ENCODE measurements around the gene SLC1A2.

Gene SLC1A2

GRCh38 chr11:35243774-35244173 is 175.6 kb downstream of the SLC1A2 start:
- no peak for TF ChIP-seq CTCF (conservative IDR thresholded peaks at IDR 0.05; ENCODE audit: low read length)
- no peak for TF ChIP-seq EZH2phosphoT487 (IDR thresholded peaks at IDR 0.05; ENCODE audit: borderline replicate concordance)
- Histone ChIP-seq H2AFZ (ENCODE audit: low read length) (no peak overlapping the region), H3K27me3 (ENCODE audit: insufficient read depth, low read length, poor library complexity, severe bottlenecking) (no peaks in the 10 kb centered on the region), H3K36me3 (ENCODE audit: insufficient read depth, low read length) (no peaks in the 10 kb centered on the region), H3K9me3 (ENCODE audit: insufficient read depth, low read depth, low read length) (no peaks in the 10 kb centered on the region), H3K9me2 (replicated peaks; ENCODE audit: low read depth, low read length) (no peaks in the 10 kb centered on the region), H4K20me1 (ENCODE audit: insufficient read depth, low read length, poor library complexity, severe bottlenecking) (no peaks in the 10 kb centered on the region), H3F3A (ENCODE audit: low read depth) (no peaks in the 10 kb centered on the region; the same call in 1 of the 2 replicates), H3K4me3 (ENCODE audit: low read length, poor library complexity, severe bottlenecking) (no peak overlapping the region), H3K9ac (ENCODE audit: low read depth, low read length, poor library complexity, severe bottlenecking) (no peak overlapping the region), H3K4me1 (ENCODE audit: insufficient read depth, low read length, poor library complexity, severe bottlenecking) (peaks cover 12% of the 10 kb centered on the region), H3K79me2 (ENCODE audit: insufficient read depth, low read length) (no peaks in the 10 kb centered on the region), H3K4me2 (ENCODE audit: low read depth, low read length, poor library complexity, severe bottlenecking) (no peak overlapping the region)

- H3K4me3 ChIP-seq (ENCODE audit: low read length, poor library complexity, severe bottlenecking) = no peak overlapping the region
- H3K4me2 ChIP-seq (ENCODE audit: low read depth, low read length, poor library complexity, severe bottlenecking) = no peak overlapping the region
- no peaks in the 10 kb centered on the region for H3K36me3 ChIP-seq (ENCODE audit: insufficient read depth, low read length)
- H3K27me3 ChIP-seq (ENCODE audit: insufficient read depth, low read length, poor library complexity, severe bottlenecking) = no peaks in the 10 kb centered on the region
- no peaks in the 10 kb centered on the region for H3K9me3 ChIP-seq (ENCODE audit: insufficient read depth, low read depth, low read length)
- H4K20me1 ChIP-seq (ENCODE audit: insufficient read depth, low read length, poor library complexity, severe bottlenecking) = no peaks in the 10 kb centered on the region
- no peaks in the 10 kb centered on the region for H3K79me2 ChIP-seq (ENCODE audit: insufficient read depth, low read length)
- no peaks in the 10 kb centered on the region for H3F3A ChIP-seq (ENCODE audit: low read depth)
- no peaks in the 10 kb centered on the region for H3K9me2 ChIP-seq (replicated peaks; ENCODE audit: low read depth, low read length)
- peaks cover 7% of the 10 kb centered on the region for H3K4me1 ChIP-seq (ENCODE audit: insufficient read depth, low read length, poor library complexity, severe bottlenecking)
- H2AFZ ChIP-seq (ENCODE audit: low read length) = no peak overlapping the region
- no peak overlapping the region for H3K9ac ChIP-seq (ENCODE audit: low read depth, low read length, poor library complexity, severe bottlenecking)
- no peak for TF ChIP-seq CTCF (conservative IDR thresholded peaks at IDR 0.05; ENCODE audit: low read length)
- no peak for TF ChIP-seq EZH2phosphoT487 (IDR thresholded peaks at IDR 0.05; ENCODE audit: borderline replicate concordance)
Observed at GRCh38 chr11:35242412-35243242, 176.7 kb downstream of the SLC1A2 start.

- H3K79me2 ChIP-seq (ENCODE audit: insufficient read depth, low read length) = no peaks in the 10 kb centered on the region
- no peaks in the 10 kb centered on the region for H3K27me3 ChIP-seq (ENCODE audit: insufficient read depth, low read length, poor library complexity, severe bottlenecking)
- no peak overlapping the region for H3K9ac ChIP-seq (ENCODE audit: low read depth, low read length, poor library complexity, severe bottlenecking)
- H3K36me3 ChIP-seq (ENCODE audit: insufficient read depth, low read length) = no peaks in the 10 kb centered on the region
- no peak overlapping the region for H3K4me3 ChIP-seq (ENCODE audit: low read length, poor library complexity, severe bottlenecking)
- peaks cover 15% of the 10 kb centered on the region for H3K4me1 ChIP-seq (ENCODE audit: insufficient read depth, low read length, poor library complexity, severe bottlenecking)
- H3K9me2 ChIP-seq (replicated peaks; ENCODE audit: low read depth, low read length) = no peaks in the 10 kb centered on the region
- no peaks in the 10 kb centered on the region for H3F3A ChIP-seq (ENCODE audit: low read depth)
- H3K9me3 ChIP-seq (ENCODE audit: insufficient read depth, low read depth, low read length) = no peaks in the 10 kb centered on the region
- H2AFZ ChIP-seq (ENCODE audit: low read length) = no peak overlapping the region
- no peaks in the 10 kb centered on the region for H4K20me1 ChIP-seq (ENCODE audit: insufficient read depth, low read length, poor library complexity, severe bottlenecking)
- H3K4me2 ChIP-seq (ENCODE audit: low read depth, low read length, poor library complexity, severe bottlenecking) = no peak overlapping the region
- TF ChIP-seq EZH2phosphoT487 (IDR thresholded peaks at IDR 0.05; ENCODE audit: borderline replicate concordance) (no peak), CTCF (conservative IDR thresholded peaks at IDR 0.05; ENCODE audit: low read length) (no peak)
Observed at GRCh38 chr11:35241531-35241930, 177.8 kb downstream of the SLC1A2 start.

Data from Loucy (cell line).